ENCODE data around the gene PMFBP1. TPM values are rescaled to one million over a fixed set of nuclear protein-coding genes. Genes with fewer than 3 reads are reported as not detected.

PMFBP1 gene, protein sequence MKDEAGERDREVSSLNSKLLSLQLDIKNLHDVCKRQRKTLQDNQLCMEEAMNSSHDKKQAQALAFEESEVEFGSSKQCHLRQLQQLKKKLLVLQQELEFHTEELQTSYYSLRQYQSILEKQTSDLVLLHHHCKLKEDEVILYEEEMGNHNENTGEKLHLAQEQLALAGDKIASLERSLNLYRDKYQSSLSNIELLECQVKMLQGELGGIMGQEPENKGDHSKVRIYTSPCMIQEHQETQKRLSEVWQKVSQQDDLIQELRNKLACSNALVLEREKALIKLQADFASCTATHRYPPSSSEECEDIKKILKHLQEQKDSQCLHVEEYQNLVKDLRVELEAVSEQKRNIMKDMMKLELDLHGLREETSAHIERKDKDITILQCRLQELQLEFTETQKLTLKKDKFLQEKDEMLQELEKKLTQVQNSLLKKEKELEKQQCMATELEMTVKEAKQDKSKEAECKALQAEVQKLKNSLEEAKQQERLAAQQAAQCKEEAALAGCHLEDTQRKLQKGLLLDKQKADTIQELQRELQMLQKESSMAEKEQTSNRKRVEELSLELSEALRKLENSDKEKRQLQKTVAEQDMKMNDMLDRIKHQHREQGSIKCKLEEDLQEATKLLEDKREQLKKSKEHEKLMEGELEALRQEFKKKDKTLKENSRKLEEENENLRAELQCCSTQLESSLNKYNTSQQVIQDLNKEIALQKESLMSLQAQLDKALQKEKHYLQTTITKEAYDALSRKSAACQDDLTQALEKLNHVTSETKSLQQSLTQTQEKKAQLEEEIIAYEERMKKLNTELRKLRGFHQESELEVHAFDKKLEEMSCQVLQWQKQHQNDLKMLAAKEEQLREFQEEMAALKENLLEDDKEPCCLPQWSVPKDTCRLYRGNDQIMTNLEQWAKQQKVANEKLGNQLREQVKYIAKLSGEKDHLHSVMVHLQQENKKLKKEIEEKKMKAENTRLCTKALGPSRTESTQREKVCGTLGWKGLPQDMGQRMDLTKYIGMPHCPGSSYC
- polyA plus RNA-seq: under 1 TPM; 0.46 to 0.88 TPM

DNA sequence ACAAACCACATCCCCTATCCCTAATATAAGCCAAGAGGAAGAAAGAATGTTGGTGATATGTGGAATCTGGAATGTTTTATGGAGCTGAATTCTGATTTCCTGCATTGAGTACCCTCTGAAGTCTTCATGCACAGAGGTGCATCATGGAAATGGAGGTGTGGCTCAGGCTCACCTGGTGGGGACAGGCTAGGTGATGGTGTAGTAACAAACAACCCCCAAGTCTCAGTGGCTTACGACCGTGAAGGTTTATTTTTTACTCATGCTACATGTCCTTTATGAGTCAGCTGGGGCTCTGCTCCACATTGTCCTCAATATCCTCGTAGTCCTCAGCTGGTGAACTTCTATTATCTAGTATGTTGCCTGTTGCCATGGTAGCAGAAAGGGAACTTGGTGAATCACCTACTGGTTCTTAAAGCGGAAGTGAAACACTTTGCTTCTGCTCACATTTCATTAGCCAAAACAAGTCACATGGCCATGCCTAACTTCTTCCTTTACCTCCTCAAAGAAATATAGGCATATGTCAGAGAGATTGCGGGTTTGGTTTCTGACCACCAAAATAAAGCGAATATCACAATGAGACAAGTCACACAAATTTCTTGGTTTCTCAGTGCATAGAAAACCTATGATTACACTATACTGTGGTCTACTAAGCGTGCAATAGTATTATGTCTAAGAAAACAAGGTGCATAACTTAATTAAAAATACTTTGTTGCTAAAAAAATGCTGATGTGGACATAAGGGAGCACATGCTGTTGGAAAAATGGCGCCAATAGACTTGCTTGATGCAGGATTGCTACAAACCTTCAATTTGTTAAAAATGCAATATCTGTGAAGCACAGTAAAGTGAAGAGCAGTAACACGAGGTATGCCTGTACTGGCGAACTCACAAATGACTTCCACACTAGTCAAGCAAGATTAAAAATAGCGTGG is at the start of gene PMFBP1:
Gene PMFBP1, minus strand, starts transcription at position 51 of the 930 bp plus-strand sequence. CDS start 947 bp downstream, outside the sequence.
- Histone ChIP-seq H3K4me3 (ENCODE audit: low read depth in 1 of 2, low read length in 2 of 2) (no peak within 1 kb of the TSS), H3K36me3 (ENCODE audit: control insufficient read depth in 2 of 2, insufficient read depth in 2 of 2, low read length in 1 of 2) (no peaks in the 10 kb centered on the region), H3K9me3 (ENCODE audit: control insufficient read depth in 2 of 2, insufficient read depth in 1 of 2, low read depth in 1 of 2, low read length in 1 of 2) (no peaks in the 10 kb centered on the region), H3K27ac (ENCODE audit: low read depth in 2 of 2, low read length in 1 of 2) (peak within 1 kb of the TSS in 1 of 2 donors; percentile 22), H3K27me3 (ENCODE audit: control insufficient read depth in 1 of 2, insufficient read depth in 2 of 2, low read length in 2 of 2) (no peaks in the 10 kb centered on the region), H3K4me1 (ENCODE audit: control insufficient read depth in 2 of 2, insufficient read depth in 2 of 2, low read length in 1 of 2) (no peaks in the 10 kb centered on the region)
- 71 to 77% methylated on average over 11 of the region's 11 CpGs for WGBS, 2 donors

DNA sequence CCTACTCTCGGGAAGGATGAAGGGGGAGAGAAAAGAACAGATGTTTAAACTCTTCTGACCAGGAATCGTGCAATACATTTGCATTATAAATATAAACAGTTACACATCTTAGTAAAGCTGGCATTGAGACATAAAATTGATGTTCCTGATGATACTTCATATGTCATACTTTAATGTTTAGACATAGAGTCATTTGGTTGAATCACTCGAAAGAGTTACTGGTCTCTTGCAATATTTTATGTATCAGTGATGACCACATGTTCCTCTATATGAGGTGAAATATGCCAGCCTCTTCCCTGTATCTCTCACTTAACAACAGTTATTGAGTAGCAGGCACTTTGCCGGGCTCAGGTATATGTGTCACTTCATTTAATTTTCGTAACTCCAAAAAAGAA is 49.7 kb upstream of the PMFBP1 start:
- Histone ChIP-seq H3K27ac (ENCODE audit: low read depth in 2 of 2, low read length in 1 of 2) (no peak overlapping the region), H3K4me3 (ENCODE audit: low read depth in 1 of 2, low read length in 2 of 2) (no peak overlapping the region), H3K4me1 (ENCODE audit: control insufficient read depth in 2 of 2, insufficient read depth in 2 of 2, low read length in 1 of 2) (no peaks in the 10 kb centered on the region), H3K27me3 (ENCODE audit: control insufficient read depth in 1 of 2, insufficient read depth in 2 of 2, low read length in 2 of 2) (no peaks in the 10 kb centered on the region), H3K36me3 (ENCODE audit: control insufficient read depth in 2 of 2, insufficient read depth in 2 of 2, low read length in 1 of 2) (no peaks in the 10 kb centered on the region), H3K9me3 (ENCODE audit: control insufficient read depth in 2 of 2, insufficient read depth in 1 of 2, low read depth in 1 of 2, low read length in 1 of 2) (no peaks in the 10 kb centered on the region)
- 60 to 62% methylated on average over 5 of the region's 5 CpGs for WGBS, 2 donors

DNA sequence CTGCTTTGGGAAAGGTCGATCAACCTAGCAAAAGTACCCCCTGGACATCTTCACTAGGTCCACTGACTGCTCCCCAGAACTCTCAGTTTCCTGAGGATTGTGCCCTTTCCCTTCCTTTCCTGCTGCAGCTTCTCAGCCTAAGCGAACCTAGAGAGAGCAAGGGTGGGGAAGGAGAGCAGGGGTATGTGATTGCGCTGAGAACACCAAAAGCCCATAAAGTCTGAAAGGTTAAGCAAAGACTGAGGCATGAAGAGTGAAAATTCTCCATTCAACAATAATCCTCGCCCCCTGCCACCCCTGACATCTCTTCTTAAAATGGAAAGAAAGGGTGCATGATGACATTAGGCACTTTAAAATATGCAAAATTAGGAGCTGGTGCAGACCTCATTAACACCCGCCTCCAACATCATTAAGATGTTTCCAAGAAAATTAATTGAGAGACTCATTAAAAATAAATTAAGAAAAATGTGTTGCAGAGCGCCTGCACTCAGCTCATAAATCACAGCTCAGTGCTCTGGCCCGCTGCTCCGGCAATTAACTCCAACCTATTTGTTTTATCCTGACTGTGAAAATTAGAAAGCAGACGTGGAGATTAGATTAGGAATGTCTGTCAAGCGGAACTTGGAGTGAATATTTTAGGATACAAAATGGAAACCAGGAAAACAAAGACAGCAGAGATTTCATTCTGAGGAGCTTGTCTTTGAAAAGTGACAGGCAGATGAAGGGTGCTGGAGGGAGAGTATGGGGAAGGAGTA is 49.1 kb upstream of the PMFBP1 start:
- Histone ChIP-seq H3K27ac (ENCODE audit: low read depth in 2 of 2, low read length in 1 of 2) (no peak overlapping the region), H3K27me3 (ENCODE audit: control insufficient read depth in 1 of 2, insufficient read depth in 2 of 2, low read length in 2 of 2) (no peaks in the 10 kb centered on the region), H3K9me3 (ENCODE audit: control insufficient read depth in 2 of 2, insufficient read depth in 1 of 2, low read depth in 1 of 2, low read length in 1 of 2) (no peaks in the 10 kb centered on the region), H3K4me3 (ENCODE audit: low read depth in 1 of 2, low read length in 2 of 2) (no peak overlapping the region), H3K36me3 (ENCODE audit: control insufficient read depth in 2 of 2, insufficient read depth in 2 of 2, low read length in 1 of 2) (no peaks in the 10 kb centered on the region), H3K4me1 (ENCODE audit: control insufficient read depth in 2 of 2, insufficient read depth in 2 of 2, low read length in 1 of 2) (no peaks in the 10 kb centered on the region)
- WGBS, 2 donors: 54 to 66% methylated on average over 10 of the region's 10 CpGs

- Histone ChIP-seq H3K9me3 (ENCODE audit: control insufficient read depth in 2 of 2, insufficient read depth in 1 of 2, low read depth in 1 of 2, low read length in 1 of 2) (no peaks in the 10 kb centered on the region), H3K27ac (ENCODE audit: low read depth in 2 of 2, low read length in 1 of 2) (no peak overlapping the region), H3K4me1 (ENCODE audit: control insufficient read depth in 2 of 2, insufficient read depth in 2 of 2, low read length in 1 of 2) (no peaks in the 10 kb centered on the region), H3K27me3 (ENCODE audit: control insufficient read depth in 1 of 2, insufficient read depth in 2 of 2, low read length in 2 of 2) (no peaks in the 10 kb centered on the region), H3K36me3 (ENCODE audit: control insufficient read depth in 2 of 2, insufficient read depth in 2 of 2, low read length in 1 of 2) (no peaks in the 10 kb centered on the region), H3K4me3 (ENCODE audit: low read depth in 1 of 2, low read length in 2 of 2) (no peak overlapping the region)
- 89 to 95% methylated on average over 8 of the region's 8 CpGs for WGBS, 2 donors
Observed at GRCh38 chr16:72219282-72219681, 47.3 kb upstream of the PMFBP1 start.

- Histone ChIP-seq H3K27ac (ENCODE audit: low read depth in 2 of 2, low read length in 1 of 2) (no peak overlapping the region), H3K36me3 (ENCODE audit: control insufficient read depth in 2 of 2, insufficient read depth in 2 of 2, low read length in 1 of 2) (no peaks in the 10 kb centered on the region), H3K4me3 (ENCODE audit: low read depth in 1 of 2, low read length in 2 of 2) (no peak overlapping the region), H3K9me3 (ENCODE audit: control insufficient read depth in 2 of 2, insufficient read depth in 1 of 2, low read depth in 1 of 2, low read length in 1 of 2) (no peaks in the 10 kb centered on the region), H3K27me3 (ENCODE audit: control insufficient read depth in 1 of 2, insufficient read depth in 2 of 2, low read length in 2 of 2) (no peaks in the 10 kb centered on the region), H3K4me1 (ENCODE audit: control insufficient read depth in 2 of 2, insufficient read depth in 2 of 2, low read length in 1 of 2) (no peaks in the 10 kb centered on the region)
- WGBS, 2 donors: 79 to 87% methylated on average over 6 of the region's 6 CpGs
Observed at GRCh38 chr16:72216767-72217166, 44.8 kb upstream of the PMFBP1 start.

DNA sequence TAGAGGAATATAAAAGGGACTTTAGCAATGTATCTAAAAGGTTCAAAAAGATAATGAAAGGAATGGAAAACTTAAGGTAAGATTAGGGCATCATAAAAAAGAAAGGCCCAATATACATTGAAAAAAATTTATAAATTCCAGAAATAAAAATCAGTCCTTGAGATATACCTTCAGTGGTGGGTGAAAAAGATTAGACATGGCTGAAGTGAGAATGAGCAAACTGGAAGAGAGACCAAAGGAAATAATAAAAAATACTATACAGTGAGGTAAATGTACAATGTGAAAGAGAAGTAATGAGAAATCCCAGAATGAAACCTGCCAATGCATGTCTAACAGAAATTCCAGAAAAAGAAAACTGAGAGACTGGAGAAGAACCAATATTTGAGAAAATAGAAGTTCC is 42.9 kb upstream of the PMFBP1 start:
- H3K27me3 ChIP-seq (ENCODE audit: control insufficient read depth in 1 of 2, insufficient read depth in 2 of 2, low read length in 2 of 2): no peaks in the 10 kb centered on the region
- H3K4me1 ChIP-seq (ENCODE audit: control insufficient read depth in 2 of 2, insufficient read depth in 2 of 2, low read length in 1 of 2): no peaks in the 10 kb centered on the region
- no peak overlapping the region for H3K4me3 ChIP-seq (ENCODE audit: low read depth in 1 of 2, low read length in 2 of 2)

GRCh38 chr16:72211110-72211509 is 39.2 kb upstream of the PMFBP1 start:
- Histone ChIP-seq H3K27me3 (ENCODE audit: control insufficient read depth in 1 of 2, insufficient read depth in 2 of 2, low read length in 2 of 2) (no peaks in the 10 kb centered on the region), H3K36me3 (ENCODE audit: control insufficient read depth in 2 of 2, insufficient read depth in 2 of 2, low read length in 1 of 2) (no peaks in the 10 kb centered on the region), H3K4me1 (ENCODE audit: control insufficient read depth in 2 of 2, insufficient read depth in 2 of 2, low read length in 1 of 2) (peaks cover 0 to 2% of the 10 kb centered on the region in 2 donors), H3K27ac (ENCODE audit: low read depth in 2 of 2, low read length in 1 of 2) (no peak overlapping the region), H3K4me3 (ENCODE audit: low read depth in 1 of 2, low read length in 2 of 2) (no peak overlapping the region), H3K9me3 (ENCODE audit: control insufficient read depth in 2 of 2, insufficient read depth in 1 of 2, low read depth in 1 of 2, low read length in 1 of 2) (no peaks in the 10 kb centered on the region)

More for the DNA sequence above, 42.9 kb upstream of the PMFBP1 start:
- H3K27ac ChIP-seq (ENCODE audit: low read depth in 2 of 2, low read length in 1 of 2): no peak overlapping the region
- H3K36me3 ChIP-seq (ENCODE audit: control insufficient read depth in 2 of 2, insufficient read depth in 2 of 2, low read length in 1 of 2): no peaks in the 10 kb centered on the region
- H3K9me3 ChIP-seq (ENCODE audit: control insufficient read depth in 2 of 2, insufficient read depth in 1 of 2, low read depth in 1 of 2, low read length in 1 of 2): no peaks in the 10 kb centered on the region

- WGBS, 2 donors: 84 to 85% methylated on average over 3 of the region's 3 CpGs
- H3K9me3 ChIP-seq (ENCODE audit: control insufficient read depth in 2 of 2, insufficient read depth in 1 of 2, low read depth in 1 of 2, low read length in 1 of 2): no peaks in the 10 kb centered on the region
- H3K4me3 ChIP-seq (ENCODE audit: low read depth in 1 of 2, low read length in 2 of 2): no peak overlapping the region
Observed at GRCh38 chr16:72210555-72210954, 38.6 kb upstream of the PMFBP1 start.

More at GRCh38 chr16:72210555-72210954, 38.6 kb upstream of the PMFBP1 start:
- Histone ChIP-seq H3K36me3 (ENCODE audit: control insufficient read depth in 2 of 2, insufficient read depth in 2 of 2, low read length in 1 of 2) (no peaks in the 10 kb centered on the region), H3K27me3 (ENCODE audit: control insufficient read depth in 1 of 2, insufficient read depth in 2 of 2, low read length in 2 of 2) (no peaks in the 10 kb centered on the region), H3K4me1 (ENCODE audit: control insufficient read depth in 2 of 2, insufficient read depth in 2 of 2, low read length in 1 of 2) (peaks cover 0 to 2% of the 10 kb centered on the region in 2 donors), H3K27ac (ENCODE audit: low read depth in 2 of 2, low read length in 1 of 2) (no peak overlapping the region)
